ENCODE results near the gene SCP2. TPM values are rescaled to one million over a fixed set of nuclear protein-coding genes. Genes with fewer than 3 reads are reported as not detected.

SCP2 gene
- polyA plus RNA-seq, 2 of the 4 experiments (the other 2 are of a cell fraction) = 79.0 to 124 TPM

DNA sequence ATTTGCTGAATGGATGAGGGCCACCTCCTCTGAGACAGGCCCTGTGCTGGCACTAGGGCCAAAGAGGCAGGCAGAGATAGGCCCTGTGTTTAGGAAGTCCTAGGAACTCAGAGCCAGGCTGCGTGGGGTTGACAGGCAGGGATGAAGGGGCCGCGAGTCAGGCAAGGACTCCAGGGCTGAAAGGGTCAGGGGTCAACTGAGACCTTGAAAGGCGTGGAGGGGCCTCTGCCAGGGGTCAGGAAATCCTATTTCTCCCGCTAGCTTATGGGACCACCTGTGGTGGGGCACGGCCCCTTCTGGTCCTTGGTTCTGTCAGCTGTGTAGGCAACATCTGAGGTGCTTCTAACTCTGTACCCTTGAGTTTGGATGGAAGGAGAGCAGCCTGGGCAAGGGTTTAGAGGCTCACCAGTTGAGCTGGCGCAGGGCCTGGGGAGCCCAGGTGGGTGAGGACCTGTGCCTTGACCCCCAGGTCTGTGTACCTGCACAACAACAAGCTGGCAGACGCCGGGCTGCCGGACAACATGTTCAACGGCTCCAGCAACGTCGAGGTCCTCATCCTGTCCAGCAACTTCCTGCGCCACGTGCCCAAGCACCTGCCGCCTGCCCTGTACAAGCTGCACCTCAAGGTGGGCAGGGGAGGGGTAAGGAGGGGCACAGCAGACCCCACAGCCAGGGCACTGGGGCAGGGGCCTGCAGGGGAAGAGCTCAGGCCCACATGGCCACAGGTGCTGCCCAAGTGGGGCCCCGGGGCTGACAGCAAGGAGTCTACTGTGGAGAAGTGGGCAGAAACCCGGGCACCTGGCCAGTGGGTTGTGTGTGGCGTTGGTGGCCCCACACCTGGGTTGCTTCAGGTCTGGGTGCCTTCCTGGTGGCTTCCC lies 149.9 kb downstream of the SCP2 start (continued):
- TF ChIP-seq, protein P1, sequence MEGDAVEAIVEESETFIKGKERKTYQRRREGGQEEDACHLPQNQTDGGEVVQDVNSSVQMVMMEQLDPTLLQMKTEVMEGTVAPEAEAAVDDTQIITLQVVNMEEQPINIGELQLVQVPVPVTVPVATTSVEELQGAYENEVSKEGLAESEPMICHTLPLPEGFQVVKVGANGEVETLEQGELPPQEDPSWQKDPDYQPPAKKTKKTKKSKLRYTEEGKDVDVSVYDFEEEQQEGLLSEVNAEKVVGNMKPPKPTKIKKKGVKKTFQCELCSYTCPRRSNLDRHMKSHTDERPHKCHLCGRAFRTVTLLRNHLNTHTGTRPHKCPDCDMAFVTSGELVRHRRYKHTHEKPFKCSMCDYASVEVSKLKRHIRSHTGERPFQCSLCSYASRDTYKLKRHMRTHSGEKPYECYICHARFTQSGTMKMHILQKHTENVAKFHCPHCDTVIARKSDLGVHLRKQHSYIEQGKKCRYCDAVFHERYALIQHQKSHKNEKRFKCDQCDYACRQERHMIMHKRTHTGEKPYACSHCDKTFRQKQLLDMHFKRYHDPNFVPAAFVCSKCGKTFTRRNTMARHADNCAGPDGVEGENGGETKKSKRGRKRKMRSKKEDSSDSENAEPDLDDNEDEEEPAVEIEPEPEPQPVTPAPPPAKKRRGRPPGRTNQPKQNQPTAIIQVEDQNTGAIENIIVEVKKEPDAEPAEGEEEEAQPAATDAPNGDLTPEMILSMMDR (IDR thresholded peaks at IDR 0.05) = no peak
- TF ChIP-seq CHD2 (IDR thresholded peaks at IDR 0.05; ENCODE audit: low read length, partially characterized antibody) (no peak), HEYL (CRISPR knock-in tag; IDR thresholded peaks at IDR 0.05) (no peak), EP300 (IDR thresholded peaks at IDR 0.05) (no peak), NR3C1 (IDR thresholded peaks at IDR 0.05) (no peak)

DNA sequence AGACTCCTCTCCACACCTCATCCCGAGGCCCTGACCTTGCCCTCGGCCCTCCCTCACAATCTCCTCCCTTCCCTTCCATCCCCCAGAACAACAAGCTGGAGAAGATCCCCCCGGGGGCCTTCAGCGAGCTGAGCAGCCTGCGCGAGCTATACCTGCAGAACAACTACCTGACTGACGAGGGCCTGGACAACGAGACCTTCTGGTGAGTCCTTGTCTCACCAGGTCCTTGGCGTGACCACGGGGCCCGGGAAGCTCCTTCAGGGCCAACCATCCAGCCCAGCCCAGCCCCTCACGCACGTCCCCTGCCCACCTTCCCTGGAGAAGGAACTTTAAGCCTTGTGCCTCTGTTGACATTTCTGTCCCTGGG lies 150.5 kb downstream of the SCP2 start:
- no peak overlapping the region for H3K27ac ChIP-seq
- FAIRE-seq (no peak), DNase-seq (ENCODE audit: low read depth in 1 of 2, low spot score in 1 of 2) (no peak), ATAC-seq (no peak)
- H3K4me2 ChIP-seq = no peak overlapping the region
- no peak overlapping the region for H3K4me3 ChIP-seq
- ChIA-PET CTCF (no interaction called here), POLR2A (no interaction called here)
- WGBS (ENCODE audit: missing lambda C conversion rate) = 84% methylated on average over 4 of the region's 13 CpGs
- H3K9me3 ChIP-seq = no peaks in the 10 kb centered on the region
- no peak for TF ChIP-seq KDM1A (IDR thresholded peaks at IDR 0.05; ENCODE audit: low read depth)
- no peak for TF ChIP-seq HOXA7 (CRISPR knock-in tag; IDR thresholded peaks at IDR 0.05)
- no peak for TF ChIP-seq ZSCAN20 (CRISPR knock-in tag; IDR thresholded peaks at IDR 0.05)
- no peak for TF ChIP-seq SMC3 (IDR thresholded peaks at IDR 0.05)
- TF ChIP-seq ZNF302 (CRISPR knock-in tag; IDR thresholded peaks at IDR 0.05) = no peak
- TF ChIP-seq, protein P2, sequence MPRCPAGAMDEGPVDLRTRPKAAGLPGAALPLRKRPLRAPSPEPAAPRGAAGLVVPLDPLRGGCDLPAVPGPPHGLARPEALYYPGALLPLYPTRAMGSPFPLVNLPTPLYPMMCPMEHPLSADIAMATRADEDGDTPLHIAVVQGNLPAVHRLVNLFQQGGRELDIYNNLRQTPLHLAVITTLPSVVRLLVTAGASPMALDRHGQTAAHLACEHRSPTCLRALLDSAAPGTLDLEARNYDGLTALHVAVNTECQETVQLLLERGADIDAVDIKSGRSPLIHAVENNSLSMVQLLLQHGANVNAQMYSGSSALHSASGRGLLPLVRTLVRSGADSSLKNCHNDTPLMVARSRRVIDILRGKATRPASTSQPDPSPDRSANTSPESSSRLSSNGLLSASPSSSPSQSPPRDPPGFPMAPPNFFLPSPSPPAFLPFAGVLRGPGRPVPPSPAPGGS (IDR thresholded peaks at IDR 0.05) = no peak
- no peak for TF ChIP-seq ESRRA (IDR thresholded peaks at IDR 0.05; ENCODE audit: borderline replicate concordance, low read length)
- TF ChIP-seq, protein P3, sequence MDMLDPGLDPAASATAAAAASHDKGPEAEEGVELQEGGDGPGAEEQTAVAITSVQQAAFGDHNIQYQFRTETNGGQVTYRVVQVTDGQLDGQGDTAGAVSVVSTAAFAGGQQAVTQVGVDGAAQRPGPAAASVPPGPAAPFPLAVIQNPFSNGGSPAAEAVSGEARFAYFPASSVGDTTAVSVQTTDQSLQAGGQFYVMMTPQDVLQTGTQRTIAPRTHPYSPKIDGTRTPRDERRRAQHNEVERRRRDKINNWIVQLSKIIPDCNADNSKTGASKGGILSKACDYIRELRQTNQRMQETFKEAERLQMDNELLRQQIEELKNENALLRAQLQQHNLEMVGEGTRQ (IDR thresholded peaks at IDR 0.05) = no peak
- H3K4me1 ChIP-seq = no peaks in the 10 kb centered on the region

DNA sequence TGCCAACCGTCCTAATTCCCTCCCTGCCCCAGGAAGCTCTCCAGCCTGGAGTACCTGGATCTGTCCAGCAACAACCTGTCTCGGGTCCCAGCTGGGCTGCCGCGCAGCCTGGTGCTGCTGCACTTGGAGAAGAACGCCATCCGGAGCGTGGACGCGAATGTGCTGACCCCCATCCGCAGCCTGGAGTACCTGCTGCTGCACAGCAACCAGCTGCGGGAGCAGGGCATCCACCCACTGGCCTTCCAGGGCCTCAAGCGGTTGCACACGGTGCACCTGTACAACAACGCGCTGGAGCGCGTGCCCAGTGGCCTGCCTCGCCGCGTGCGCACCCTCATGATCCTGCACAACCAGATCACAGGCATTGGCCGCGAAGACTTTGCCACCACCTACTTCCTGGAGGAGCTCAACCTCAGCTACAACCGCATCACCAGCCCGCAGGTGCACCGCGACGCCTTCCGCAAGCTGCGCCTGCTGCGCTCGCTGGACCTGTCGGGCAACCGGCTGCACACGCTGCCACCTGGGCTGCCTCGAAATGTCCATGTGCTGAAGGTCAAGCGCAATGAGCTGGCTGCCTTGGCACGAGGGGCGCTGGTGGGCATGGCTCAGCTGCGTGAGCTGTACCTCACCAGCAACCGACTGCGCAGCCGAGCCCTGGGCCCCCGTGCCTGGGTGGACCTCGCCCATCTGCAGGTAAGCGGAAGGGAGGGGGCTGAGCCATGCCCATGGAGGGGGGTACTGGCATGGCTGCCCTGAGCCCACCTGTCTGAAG lies 151.4 kb downstream of the SCP2 start:
- Histone ChIP-seq H3K4me3 (no peak overlapping the region), H3K4me1 (no peaks in the 10 kb centered on the region), H3K9me3 (no peaks in the 10 kb centered on the region), H3K4me2 (no peak overlapping the region), H3K27ac (no peak overlapping the region)
- CTCF ChIA-PET = interaction anchor here (0.6 to 2.2 kb wide), 2 partner anchors 10 to 345 kb away, joined by 3 to 5 read pairs; no protein-coding TSS in a partner anchor
- FAIRE-seq = no peak
- 89% methylated on average over 21 of the region's 46 CpGs for WGBS (ENCODE audit: missing lambda C conversion rate)
- DNase-seq (ENCODE audit: low read depth in 1 of 2, low spot score in 1 of 2) = no peak
- ATAC-seq = no peak
- POLR2A ChIA-PET = no interaction called here
- TF ChIP-seq EHMT2 (IDR thresholded peaks at IDR 0.05; ENCODE audit: low read depth) (no peak), EP300 (IDR thresholded peaks at IDR 0.05) (no peak), CEBPB (IDR thresholded peaks at IDR 0.05) (no peak), RAD21 (conservative IDR thresholded peaks at IDR 0.05 in 1 of 2, IDR thresholded peaks at IDR 0.05 in 1 of 2) (no peak), HOXB13 (CRISPR knock-in tag; IDR thresholded peaks at IDR 0.05; ENCODE audit: low read depth) (no peak), PHF8 (IDR thresholded peaks at IDR 0.05; ENCODE audit: borderline replicate concordance, low read depth) (no peak), POLR2AphosphoS2 (conservative IDR thresholded peaks at IDR 0.05; ENCODE audit: low read length) (no peak), MYC (IDR thresholded peaks at IDR 0.05; ENCODE audit: borderline replicate concordance, low read length) (no peak), CHD4 (IDR thresholded peaks at IDR 0.05; ENCODE audit: borderline replicate concordance) (no peak), JUN (IDR thresholded peaks at IDR 0.05) (no peak), SREBF2 (IDR thresholded peaks at IDR 0.05) (no peak), HOXA7 (CRISPR knock-in tag; IDR thresholded peaks at IDR 0.05) (no peak)
- TF ChIP-seq, protein P4, sequence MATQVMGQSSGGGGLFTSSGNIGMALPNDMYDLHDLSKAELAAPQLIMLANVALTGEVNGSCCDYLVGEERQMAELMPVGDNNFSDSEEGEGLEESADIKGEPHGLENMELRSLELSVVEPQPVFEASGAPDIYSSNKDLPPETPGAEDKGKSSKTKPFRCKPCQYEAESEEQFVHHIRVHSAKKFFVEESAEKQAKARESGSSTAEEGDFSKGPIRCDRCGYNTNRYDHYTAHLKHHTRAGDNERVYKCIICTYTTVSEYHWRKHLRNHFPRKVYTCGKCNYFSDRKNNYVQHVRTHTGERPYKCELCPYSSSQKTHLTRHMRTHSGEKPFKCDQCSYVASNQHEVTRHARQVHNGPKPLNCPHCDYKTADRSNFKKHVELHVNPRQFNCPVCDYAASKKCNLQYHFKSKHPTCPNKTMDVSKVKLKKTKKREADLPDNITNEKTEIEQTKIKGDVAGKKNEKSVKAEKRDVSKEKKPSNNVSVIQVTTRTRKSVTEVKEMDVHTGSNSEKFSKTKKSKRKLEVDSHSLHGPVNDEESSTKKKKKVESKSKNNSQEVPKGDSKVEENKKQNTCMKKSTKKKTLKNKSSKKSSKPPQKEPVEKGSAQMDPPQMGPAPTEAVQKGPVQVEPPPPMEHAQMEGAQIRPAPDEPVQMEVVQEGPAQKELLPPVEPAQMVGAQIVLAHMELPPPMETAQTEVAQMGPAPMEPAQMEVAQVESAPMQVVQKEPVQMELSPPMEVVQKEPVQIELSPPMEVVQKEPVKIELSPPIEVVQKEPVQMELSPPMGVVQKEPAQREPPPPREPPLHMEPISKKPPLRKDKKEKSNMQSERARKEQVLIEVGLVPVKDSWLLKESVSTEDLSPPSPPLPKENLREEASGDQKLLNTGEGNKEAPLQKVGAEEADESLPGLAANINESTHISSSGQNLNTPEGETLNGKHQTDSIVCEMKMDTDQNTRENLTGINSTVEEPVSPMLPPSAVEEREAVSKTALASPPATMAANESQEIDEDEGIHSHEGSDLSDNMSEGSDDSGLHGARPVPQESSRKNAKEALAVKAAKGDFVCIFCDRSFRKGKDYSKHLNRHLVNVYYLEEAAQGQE (IDR thresholded peaks at IDR 0.05) = no peak
- TF ChIP-seq, protein P5, sequence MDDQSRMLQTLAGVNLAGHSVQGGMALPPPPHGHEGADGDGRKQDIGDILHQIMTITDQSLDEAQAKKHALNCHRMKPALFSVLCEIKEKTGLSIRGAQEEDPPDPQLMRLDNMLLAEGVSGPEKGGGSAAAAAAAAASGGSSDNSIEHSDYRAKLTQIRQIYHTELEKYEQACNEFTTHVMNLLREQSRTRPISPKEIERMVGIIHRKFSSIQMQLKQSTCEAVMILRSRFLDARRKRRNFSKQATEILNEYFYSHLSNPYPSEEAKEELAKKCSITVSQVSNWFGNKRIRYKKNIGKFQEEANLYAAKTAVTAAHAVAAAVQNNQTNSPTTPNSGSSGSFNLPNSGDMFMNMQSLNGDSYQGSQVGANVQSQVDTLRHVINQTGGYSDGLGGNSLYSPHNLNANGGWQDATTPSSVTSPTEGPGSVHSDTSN (IDR thresholded peaks at IDR 0.05) = no peak
